ENCODE data around the gene ROR2. TPM values are rescaled to one million over a fixed set of nuclear protein-coding genes. Genes with fewer than 3 reads are reported as not detected.

ROR2 gene
- total and polyA plus RNA-seq, 2 of the 8 experiments (the other 6 are each of a cell fraction or from before 2014, with no cell fraction given) = 2.7 to 4.3 TPM

- 0 out of 7 replicates have a peak, but pooled peaks cover 0 to 2% (median 0%) of the 10 kb centered on the region in 4 experiments for H3K4me1 ChIP-seq (replicated peaks in 1 of 4; ENCODE audit: control insufficient read depth in 3 of 4, insufficient read depth in 4 of 4, low read length in 3 of 4)
- TF ChIP-seq ZNF274 (IDR thresholded peaks at IDR 0.05; ENCODE audit: borderline replicate concordance, extremely low read depth, low read length) = no peak
- WGBS, 2 experiments (ENCODE audit: extremely low coverage in 1 of 2, insufficient coverage in 1 of 2, insufficient read length in 1 of 2, insufficient replicate concordance in 2 of 2, low coverage in 1 of 2, low lambda C conversion rate in 2 of 2, missing lambda C conversion rate in 1 of 2) = 44% methylated on average over 2 of the region's 2 CpGs; no CpG with 5 or more reads in 1 of the 2 experiments
- no peaks in the 10 kb centered on the region for H3K79me1 ChIP-seq (ENCODE audit: low read depth, low read length)
- H2BK15ac ChIP-seq (ENCODE audit: low read length) = no peak overlapping the region
- H4K8ac ChIP-seq (ENCODE audit: extremely low read depth, insufficient read depth, low read length) = no peak overlapping the region
- H3K4me3 ChIP-seq (ENCODE audit: extremely low read depth in 1 of 4, insufficient read depth in 2 of 4, low read depth in 3 of 4, low read length in 4 of 4) = no peak overlapping the region
- CTCF ChIA-PET (ENCODE audit: partially characterized antibody) = no interaction called here
- no peak overlapping the region for H3K23ac ChIP-seq (ENCODE audit: insufficient read length)
- H2BK12ac ChIP-seq (ENCODE audit: low read depth, low read length) = no peak overlapping the region
- no peak overlapping the region for H4K5ac ChIP-seq (ENCODE audit: insufficient read length, low read depth, low read length)
- H3K9ac ChIP-seq (replicated peaks in 1 of 4; ENCODE audit: extremely low read depth in 1 of 4, low read depth in 3 of 4, low read length in 3 of 4) = no peak overlapping the region
- POLR2A ChIA-PET (ENCODE audit: partially characterized antibody) = no interaction called here
- H3K56ac ChIP-seq (replicated peaks; ENCODE audit: insufficient read length, low read depth, low read length) = no peak overlapping the region
- DNase-seq (ENCODE audit: low read depth in 1 of 2, low spot score in 2 of 2) = no peak
- no peak overlapping the region for H3K4me2 ChIP-seq (ENCODE audit: insufficient read depth in 1 of 2, low read depth in 2 of 2, low read length in 2 of 2)
- no peak overlapping the region for H2BK120ac ChIP-seq (replicated peaks; ENCODE audit: low read depth, low read length)
- no peak overlapping the region for H2BK5ac ChIP-seq (ENCODE audit: low read depth, low read length)
- H3K27me3 ChIP-seq (replicated peaks in 1 of 4; ENCODE audit: control insufficient read depth in 3 of 4, extremely low read depth in 1 of 4, insufficient read depth in 3 of 4, low read length in 3 of 4) = no peaks in the 10 kb centered on the region
- no peak overlapping the region for H2AK5ac ChIP-seq (ENCODE audit: low read depth, low read length)
- no peaks in the 10 kb centered on the region for H3K9me3 ChIP-seq (ENCODE audit: insufficient read depth in 2 of 2, low read depth in 1 of 2, low read length in 1 of 2)
- no peaks in the 10 kb centered on the region for H3K36me3 ChIP-seq (ENCODE audit: control insufficient read depth in 2 of 4, insufficient read depth in 4 of 4, low read length in 3 of 4)
- H3K23me2 ChIP-seq (ENCODE audit: low read depth, low read length) = no peaks in the 10 kb centered on the region
- no peak overlapping the region for H3K14ac ChIP-seq (ENCODE audit: insufficient read length)
- H4K20me1 ChIP-seq (replicated peaks in 1 of 2; ENCODE audit: control insufficient read depth in 1 of 2, insufficient read depth in 2 of 2, low read length in 2 of 2) = no peaks in the 10 kb centered on the region
- H3K27ac ChIP-seq (ENCODE audit: low read depth, low read length) = no peak overlapping the region
- H3K79me2 ChIP-seq (ENCODE audit: control insufficient read depth in 1 of 2, insufficient read depth in 2 of 2, low read length in 2 of 2) = no peaks in the 10 kb centered on the region
- no peak overlapping the region for H2BK20ac ChIP-seq (ENCODE audit: low read length)
- no peak overlapping the region for H2AFZ ChIP-seq (ENCODE audit: low read length)
- no peak for FAIRE-seq
- H3K4ac ChIP-seq (replicated peaks; ENCODE audit: insufficient read length, low read depth, low read length) = no peak overlapping the region
- H3K18ac ChIP-seq (ENCODE audit: extremely low read depth, low read length) = no peak overlapping the region
- no peak overlapping the region for H4K91ac ChIP-seq (replicated peaks; ENCODE audit: insufficient read length, low read length)
Measured at GRCh38 chr9:91753711-91754110, 196.3 kb downstream of the ROR2 start.

All from H1 (cell line).